AG04449 (cell line): ENCODE measurements around the gene OR10A6.
A peak's percentile ranks its signal among the peaks of the same experiment; 100 is the strongest.

ENCODE experiments used
- CTCF ChIA-PET: fragments of 350-600 bp; formaldehyde crosslinking; extraction: SDS; loops from one replicate; lab custom pipeline; 2021; ENCODE audit warnings: antibody characterized with exemption; lab: Yijun Ruan, JAX
- POLR2A ChIA-PET: fragments of 400-600, 350-600 bp; formaldehyde crosslinking; extraction: SDS; loops from one replicate; lab custom pipeline; 2020; ENCODE audit warnings: antibody characterized with exemption, inconsistent platforms; lab: Yijun Ruan, JAX
- DNase-seq: peaks from one replicate; pipeline ENCODE4 v3.0.0-alpha.2; 2010; ENCODE audit warnings: low read depth, low spot score
- H3K4me3 ChIP-seq: 2 replicates; pipeline ENCODE4 v1.5.1; 2011; ENCODE audit warnings: low read depth, mild to moderate bottlenecking, control low read depth, low read length
- TF ChIP-seq, protein P1 (sequence below): IDR thresholded peaks from one replicate; pipeline ENCODE4 v1.5.1; 2011; ENCODE audit warnings: mild to moderate bottlenecking, moderate library complexity, low read length, control low read depth, inconsistent platforms; ENCODE audit not compliant: insufficient read depth; ENCODE audit errors: missing control alignments

Gene OR10A6

DNA sequence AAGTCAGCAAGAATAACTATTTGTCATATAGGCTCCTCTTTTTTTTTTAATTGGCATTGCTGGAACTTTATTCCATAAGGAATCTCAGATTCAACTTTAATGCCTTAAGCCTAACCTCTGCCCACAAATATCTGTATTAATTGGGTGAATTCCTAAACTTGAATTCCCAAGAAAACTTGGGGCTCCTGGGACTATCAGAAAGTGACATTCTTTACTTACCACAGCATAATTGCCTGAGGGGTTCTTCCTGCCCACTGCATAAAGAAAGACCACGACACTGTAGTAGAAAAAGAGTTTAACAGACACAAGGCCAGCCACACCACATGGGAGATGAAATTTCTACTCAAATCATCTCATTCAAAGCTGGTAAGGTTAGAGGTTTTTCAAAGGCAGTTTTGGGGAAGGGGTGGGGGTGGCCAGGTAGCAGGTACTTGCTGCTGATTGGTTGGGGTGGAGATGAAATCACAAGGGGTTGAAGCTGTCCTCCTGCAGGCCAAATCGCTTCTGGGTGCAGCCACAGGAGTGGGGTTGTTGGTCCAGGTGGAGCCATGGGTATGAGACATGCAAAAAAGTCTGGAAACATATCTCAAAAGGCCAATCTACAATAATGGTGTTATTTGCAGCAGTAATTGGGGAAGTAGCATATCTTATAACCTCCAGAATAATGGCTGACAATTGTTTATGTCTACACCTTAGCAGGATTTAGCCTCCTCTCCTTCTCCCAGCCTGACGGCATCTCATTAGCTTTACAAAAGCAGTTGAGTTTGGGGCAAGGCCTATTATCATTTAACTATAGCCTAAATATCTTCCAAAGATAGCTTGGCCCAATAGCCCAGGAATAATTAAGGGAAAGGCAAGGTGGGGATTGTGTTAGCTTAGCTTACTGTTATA, 38.9 kb upstream of the OR10A6 start:
- ChIA-PET POLR2A (no interaction called here), CTCF (interaction anchor here (1.1 to 3.9 kb wide), 3 partner anchors 16 to 123 kb away, joined by 3 to 17 read pairs (median 13); partner anchors contain the start of gene EIF3F)
- H3K4me3 ChIP-seq, result no peak overlapping the region
- DNase-seq, result peak; percentile 42
- TF ChIP-seq, protein P1, sequence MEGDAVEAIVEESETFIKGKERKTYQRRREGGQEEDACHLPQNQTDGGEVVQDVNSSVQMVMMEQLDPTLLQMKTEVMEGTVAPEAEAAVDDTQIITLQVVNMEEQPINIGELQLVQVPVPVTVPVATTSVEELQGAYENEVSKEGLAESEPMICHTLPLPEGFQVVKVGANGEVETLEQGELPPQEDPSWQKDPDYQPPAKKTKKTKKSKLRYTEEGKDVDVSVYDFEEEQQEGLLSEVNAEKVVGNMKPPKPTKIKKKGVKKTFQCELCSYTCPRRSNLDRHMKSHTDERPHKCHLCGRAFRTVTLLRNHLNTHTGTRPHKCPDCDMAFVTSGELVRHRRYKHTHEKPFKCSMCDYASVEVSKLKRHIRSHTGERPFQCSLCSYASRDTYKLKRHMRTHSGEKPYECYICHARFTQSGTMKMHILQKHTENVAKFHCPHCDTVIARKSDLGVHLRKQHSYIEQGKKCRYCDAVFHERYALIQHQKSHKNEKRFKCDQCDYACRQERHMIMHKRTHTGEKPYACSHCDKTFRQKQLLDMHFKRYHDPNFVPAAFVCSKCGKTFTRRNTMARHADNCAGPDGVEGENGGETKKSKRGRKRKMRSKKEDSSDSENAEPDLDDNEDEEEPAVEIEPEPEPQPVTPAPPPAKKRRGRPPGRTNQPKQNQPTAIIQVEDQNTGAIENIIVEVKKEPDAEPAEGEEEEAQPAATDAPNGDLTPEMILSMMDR, result no peak

GRCh38 chr11:7968686-7969085, 37.6 kb upstream of the OR10A6 start:
- no peak overlapping the region for H3K4me3 ChIP-seq
- ChIA-PET POLR2A (interaction anchor here (1.2 kb wide), 1 partner anchor 9 kb away, joined by 8 read pairs; no protein-coding TSS in a partner anchor), CTCF (interaction anchor here (1.1 to 3.9 kb wide), 10 partner anchors 9 to 130 kb away, joined by 3 to 17 read pairs (median 4); partner anchors contain the start of gene EIF3F)
- TF ChIP-seq, protein P1, result no peak
- no peak for DNase-seq

GRCh38 chr11:7967826-7968225, 36.8 kb upstream of the OR10A6 start:
- CTCF ChIA-PET, result interaction anchor here (1.1 to 3.9 kb wide), 9 partner anchors 10 to 131 kb away, joined by 3 to 17 read pairs (median 5); partner anchors contain the start of gene EIF3F
- TF ChIP-seq, protein P1, result no peak
- DNase-seq, result peak; percentile 46
- POLR2A ChIA-PET, result no interaction called here
- no peak overlapping the region for H3K4me3 ChIP-seq

DNA sequence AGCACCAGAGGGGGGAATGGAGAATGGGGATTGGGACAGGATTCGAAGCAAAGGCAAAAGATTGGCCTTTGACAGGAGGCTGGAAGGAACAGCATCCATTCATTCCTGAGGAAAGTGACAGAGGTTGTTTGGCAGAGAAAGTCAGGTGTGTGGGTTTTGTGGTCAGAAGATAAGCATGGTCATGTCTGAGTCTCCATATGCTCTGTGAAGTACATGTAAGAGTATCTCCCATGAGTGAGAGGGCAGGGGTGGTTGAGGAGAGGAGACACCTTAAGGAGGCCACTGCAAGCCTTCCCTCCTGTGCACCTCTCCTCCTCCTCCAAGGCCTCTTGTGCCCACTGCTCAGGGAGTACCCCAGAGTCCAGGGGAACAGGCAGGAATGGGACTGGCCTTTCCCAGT, 36.0 kb upstream of the OR10A6 start:
- TF ChIP-seq, protein P1, result no peak
- POLR2A ChIA-PET, result no interaction called here
- no peak for DNase-seq
- no peak overlapping the region for H3K4me3 ChIP-seq
- CTCF ChIA-PET, result interaction anchor here (1.9 kb wide), 1 partner anchor 17 kb away, joined by 6 read pairs; no protein-coding TSS in a partner anchor

DNA sequence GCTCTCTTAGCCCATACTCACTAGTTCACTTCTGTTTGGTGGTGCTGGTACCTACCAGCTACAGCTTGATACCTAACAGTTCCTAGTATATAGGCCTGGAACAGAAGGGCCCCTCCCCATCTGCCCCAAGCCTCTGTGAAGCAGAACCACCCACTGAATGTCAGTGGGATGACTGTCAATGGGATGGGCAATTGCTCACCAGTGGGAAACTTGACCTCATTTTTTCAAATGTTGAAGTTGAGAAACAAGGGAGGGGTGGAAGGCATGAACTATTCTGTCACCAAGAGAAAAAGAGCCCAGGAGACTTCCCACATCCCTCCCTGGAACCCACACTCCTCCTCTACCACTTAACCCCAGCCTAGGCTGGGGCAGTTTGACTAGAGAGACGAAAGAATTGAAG, 34.3 kb upstream of the OR10A6 start, which contains the start of gene NLRP10:
NLRP10 (minus strand) TSS at position 62 of the 400 bp plus-strand sequence. CDS start 1,952 bp downstream, outside the sequence.
- ChIA-PET CTCF (interaction anchor here (0.9 to 3.4 kb wide), 5 partner anchors 11 to 63 kb away, joined by 3 to 22 read pairs (median 18); partner anchors contain the start of gene EIF3F), POLR2A (interaction anchor here (1.1 to 2.2 kb wide), 3 partner anchors 9 to 60 kb away, joined by 3 to 17 read pairs (median 9); no protein-coding TSS in a partner anchor)
- DNase-seq, result peak; percentile 77
- peak within 1 kb of the TSS; percentile 25 for H3K4me3 ChIP-seq
- TF ChIP-seq, protein P1, result no peak

- peak; percentile 45 for DNase-seq
- CTCF ChIA-PET, result interaction anchor here (0.9 to 3.4 kb wide), 7 partner anchors 11 to 72 kb away, joined by 3 to 22 read pairs (median 8); partner anchors contain the start of gene EIF3F
- TF ChIP-seq, protein P1, result no peak
- H3K4me3 ChIP-seq, result peak overlapping the region; percentile 25
- POLR2A ChIA-PET, result interaction anchor here (1.1 to 2.2 kb wide), 3 partner anchors 10 to 60 kb away, joined by 3 to 17 read pairs (median 9); no protein-coding TSS in a partner anchor
Measured at GRCh38 chr11:7964873-7965272, 33.8 kb upstream of the OR10A6 start.
